ENCODE data around the gene TBC1D32.

DNA sequence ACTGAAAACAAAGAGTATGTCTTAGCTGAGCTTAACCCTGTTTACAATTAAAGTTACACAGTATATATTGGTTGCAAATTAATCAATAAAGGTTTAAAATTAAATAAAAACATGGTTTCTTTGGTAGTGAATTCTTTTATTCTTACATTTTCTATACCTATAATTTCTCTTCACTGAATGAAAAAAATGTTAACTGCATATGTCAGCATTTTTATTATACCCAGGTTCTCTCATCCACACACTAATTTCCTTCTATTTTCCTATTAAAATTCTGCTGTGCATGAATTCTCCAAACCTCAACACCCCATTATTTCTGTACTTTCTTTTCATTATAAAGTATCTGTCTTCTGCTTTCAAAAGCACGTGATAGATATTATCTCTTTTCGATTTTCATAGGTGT lies 91.9 kb downstream of the TBC1D32 start:
- no peak for TF ChIP-seq CTCF (optimal IDR thresholded peaks at IDR 0.05 in 1 of 3, IDR thresholded peaks at IDR 0.05 in 1 of 3, conservative IDR thresholded peaks at IDR 0.05 in 1 of 3; ENCODE audit: extremely low read depth in 1 of 3, insufficient read depth in 2 of 3, low read length in 3 of 3)
- TF ChIP-seq EZH2 (IDR thresholded peaks at IDR 0.05; ENCODE audit: low read length) = no peak
